Ascending aorta (tissue), 2 donors: ENCODE data around the gene ENC1. TPM values are rescaled to one million over a fixed set of nuclear protein-coding genes. Genes with fewer than 3 reads are reported as not detected.
A peak's percentile ranks its signal among the peaks of the same experiment; 100 is the strongest.

Experiments
- DNase-seq, 2 donors: peaks; one replicate each; pipeline ENCODE4 v3.0.0-alpha.2; 2019; ENCODE audit warnings: low spot score in 2 of 2
- H3K27ac ChIP-seq, 2 donors: fragments of 200-600 bp; sonication (generic); one replicate each; pipeline ENCODE4 v1.5.1; 2016 to 2017; ENCODE audit warnings: mild to moderate bottlenecking in 1 of 2
- H3K27me3 ChIP-seq: fragments of 200-600 bp; sonication (generic); one replicate; pipeline ENCODE4 v1.5.1; 2017
- H3K36me3 ChIP-seq, 2 donors: fragments of 200-600 bp; sonication (generic); one replicate each; pipeline ENCODE4 v1.5.1; 2016
- H3K4me1 ChIP-seq, 2 donors: fragments of 200-600 bp; sonication (generic); one replicate each; pipeline ENCODE4 v1.5.1; 2016 to 2017; ENCODE audit warnings: mild to moderate bottlenecking in 1 of 2
- H3K4me3 ChIP-seq, 2 donors: fragments of 200-600 bp; sonication (generic); one replicate each; pipeline ENCODE4 v1.5.1; 2016 to 2017; ENCODE audit warnings: mild to moderate bottlenecking in 1 of 2
- H3K9me3 ChIP-seq, 2 donors: fragments of 200-600 bp; sonication (generic); one replicate each; pipeline ENCODE4 v1.5.1; 2016
- CTCF ChIP-seq, 3 experiments: fragments of 200-600 bp in 2 of 3; fragments of 450-650 bp in 1 of 3; sonication (generic) in 2 of 3; IDR thresholded peaks; one replicate each; pipeline ENCODE4 v1.5.1; 2016 to 2019; ENCODE audit warnings: antibody characterized with exemption in 3 of 3, mild to moderate bottlenecking in 1 of 3, moderate library complexity in 1 of 3
- intact Hi-C: fragments of 100-400 bp; cut with DNase I; formaldehyde crosslinking; loops from one replicate; pipeline ENCODE4 v1.15.1; 2023
- total RNA-seq: library from RNA; depleted of rRNA; stranded (reverse); fragments of >200 nt; gene quantifications from one replicate; pipeline ENCODE4 v1.1.0, GENCODE V29; 2016

The ENC1 gene
- total RNA-seq, 1 donor from 2014 or later = 12.9 TPM

- Histone ChIP-seq H3K4me3 (no peak overlapping the region), H3K9me3 (no peaks in the 10 kb centered on the region), H3K27me3 (no peaks in the 10 kb centered on the region), H3K36me3 (no peaks in the 10 kb centered on the region), H3K4me1 (peaks cover 0 to 9% of the 10 kb centered on the region in 2 donors), H3K27ac (no peak overlapping the region)
- no peak for TF ChIP-seq CTCF (IDR thresholded peaks at IDR 0.05)
- intact Hi-C loops = no loop called here
- DNase-seq = no peak
Observed at GRCh38 chr5:74652576-74652975, 12.0 kb upstream of the ENC1 start.

GRCh38 chr5:74651710-74652109 lies 11.2 kb upstream of the ENC1 start:
- Histone ChIP-seq H3K27me3 (no peaks in the 10 kb centered on the region), H3K36me3 (no peaks in the 10 kb centered on the region), H3K27ac (no peak overlapping the region), H3K9me3 (no peaks in the 10 kb centered on the region), H3K4me1 (peaks cover 0 to 16% of the 10 kb centered on the region in 2 donors), H3K4me3 (no peak overlapping the region)
- intact Hi-C loops = no loop called here
- DNase-seq = no peak
- no peak for TF ChIP-seq CTCF (IDR thresholded peaks at IDR 0.05)

- intact Hi-C loops = loop anchor here (1.0 to 10.0 kb wide), 4 partner anchors 592 to 1057 kb away; no protein-coding TSS in a partner anchor
- Histone ChIP-seq H3K27me3 (no peaks in the 10 kb centered on the region), H3K9me3 (no peaks in the 10 kb centered on the region), H3K4me1 (peaks cover 0 to 18% of the 10 kb centered on the region in 2 donors), H3K36me3 (no peaks in the 10 kb centered on the region), H3K4me3 (no peak overlapping the region), H3K27ac (no peak overlapping the region)
- no peak for TF ChIP-seq CTCF (IDR thresholded peaks at IDR 0.05)
- DNase-seq = no peak
Observed at GRCh38 chr5:74649421-74649973, 9.0 kb upstream of the ENC1 start.

- TF ChIP-seq CTCF (IDR thresholded peaks at IDR 0.05) = peak; percentile 62 to 76 (median 64)
- Histone ChIP-seq H3K9me3 (no peaks in the 10 kb centered on the region), H3K27me3 (no peaks in the 10 kb centered on the region), H3K36me3 (no peaks in the 10 kb centered on the region), H3K4me3 (peak overlapping the region in 1 of 2 donors; percentile 22), H3K4me1 (peaks cover 0 to 18% of the 10 kb centered on the region in 2 donors), H3K27ac (no peak overlapping the region)
- intact Hi-C loops = loop anchor here (1.0 to 10.0 kb wide), 4 partner anchors 592 to 1057 kb away; no protein-coding TSS in a partner anchor
- DNase-seq = no peak
Observed at GRCh38 chr5:74648835-74649293, 8.3 kb upstream of the ENC1 start.

- Histone ChIP-seq H3K4me3 (no peak overlapping the region), H3K27me3 (no peaks in the 10 kb centered on the region), H3K27ac (no peak overlapping the region), H3K4me1 (peaks cover 0 to 18% of the 10 kb centered on the region in 2 donors), H3K9me3 (no peaks in the 10 kb centered on the region), H3K36me3 (no peaks in the 10 kb centered on the region)
- intact Hi-C loops = loop anchor here (5.0 to 10.0 kb wide), 3 partner anchors 590 to 1055 kb away; no protein-coding TSS in a partner anchor
- no peak for TF ChIP-seq CTCF (IDR thresholded peaks at IDR 0.05)
- no peak for DNase-seq
Observed at GRCh38 chr5:74647096-74647495, 6.6 kb upstream of the ENC1 start.
